CD14-positive monocyte (primary cell): ENCODE results near the gene KCNQ1. TPM values are rescaled to one million over a fixed set of nuclear protein-coding genes. Genes with fewer than 3 reads are reported as not detected.

Source experiments
- DNase-seq, 3 donors: peaks; one replicate each; pipeline ENCODE4 v3.0.0-alpha.2; 2011 to 2022
- H2AFZ ChIP-seq: 2 replicates; pipeline ENCODE4 v1.6.0; 2012; ENCODE audit warnings: mild to moderate bottlenecking, low read depth, low read length, inconsistent platforms; ENCODE audit not compliant: insufficient read depth, poor library complexity, severe bottlenecking
- H3K27ac ChIP-seq, 2 donors: 1 replicate in 1 of 2; 2 replicates in 1 of 2; pipeline ENCODE4 v1.5.1; 2012 to 2013; ENCODE audit warnings: low read length in 2 of 2, control low read depth in 1 of 2, inconsistent platforms in 1 of 2, low read depth in 1 of 2, mild to moderate bottlenecking in 1 of 2
- H3K27me3 ChIP-seq, 2 donors: one replicate each; pipeline versions ENCODE4 v1.6.0 to v1.6.1; 2011 to 2013; ENCODE audit warnings: low read length in 2 of 2; ENCODE audit not compliant: control insufficient read depth in 2 of 2, insufficient read depth in 2 of 2
- H3K36me3 ChIP-seq, 2 donors: replicated peaks in 1 of 2; 1 replicate in 1 of 2; 2 replicates in 1 of 2; pipeline versions ENCODE4 v1.5.1 to v1.6.1; 2012 to 2013; ENCODE audit warnings: low read length in 2 of 2, control low read depth in 1 of 2, inconsistent platforms in 1 of 2, mild to moderate bottlenecking in 1 of 2; ENCODE audit not compliant: insufficient read depth in 2 of 2, control insufficient read depth in 1 of 2
- H3K4me1 ChIP-seq, 2 donors: 1 replicate in 1 of 2; 2 replicates in 1 of 2; pipeline versions ENCODE4 v1.5.1 to v1.6.1; 2012 to 2013; ENCODE audit warnings: low read length in 2 of 2, control low read depth in 1 of 2, inconsistent platforms in 1 of 2, mild to moderate bottlenecking in 1 of 2, moderate library complexity in 1 of 2; ENCODE audit not compliant: insufficient read depth in 2 of 2, control insufficient read depth in 1 of 2
- H3K4me2 ChIP-seq: replicated peaks from 2 replicates; pipeline ENCODE3; 2012; ENCODE audit warnings: low read length, moderate library complexity, mild to moderate bottlenecking; ENCODE audit not compliant: poor library complexity, severe bottlenecking; ENCODE audit errors: extremely low read depth
- H3K4me3 ChIP-seq, 3 experiments: fragments of 200-600 bp in 1 of 3; sonication (generic) in 1 of 3; replicated peaks in 1 of 3; 1 replicate in 2 of 3; 2 replicates in 1 of 3; pipeline ENCODE4 v1.5.1; 2011 to 2013; ENCODE audit warnings: low read length in 3 of 3, mild to moderate bottlenecking in 3 of 3, control low read depth in 2 of 3, low read depth in 2 of 3, inconsistent platforms in 1 of 3, moderate library complexity in 1 of 3
- H3K79me2 ChIP-seq: 2 replicates; pipeline ENCODE4 v1.6.0; 2012; ENCODE audit warnings: mild to moderate bottlenecking, control low read depth, inconsistent platforms, low read length, moderate library complexity; ENCODE audit not compliant: insufficient read depth
- H3K9ac ChIP-seq: 2 replicates; pipeline ENCODE4 v1.6.0; 2017; ENCODE audit warnings: low read length, mild to moderate bottlenecking; ENCODE audit not compliant: insufficient read depth, poor library complexity, severe bottlenecking
- H3K9me3 ChIP-seq, 2 donors: replicated peaks in 1 of 2; 1 replicate in 1 of 2; 2 replicates in 1 of 2; pipeline versions ENCODE4 v1.5.1 to v1.6.1; 2012 to 2013; ENCODE audit warnings: low read length in 2 of 2, control low read depth in 1 of 2; ENCODE audit not compliant: control insufficient read depth in 1 of 2, insufficient read depth in 1 of 2
- H4K20me1 ChIP-seq: 2 replicates; pipeline ENCODE4 v1.6.0; 2012; ENCODE audit warnings: mild to moderate bottlenecking, low read length, control low read depth, moderate library complexity; ENCODE audit not compliant: insufficient read depth
- H3K27ac Mint-ChIP-seq, 7 donors: one replicate each; pipeline ENCODE4 v1.8.0; 2020; ENCODE audit warnings: mild to moderate bottlenecking in 7 of 7, mixed read lengths in 7 of 7, moderate library complexity in 6 of 7, inconsistent platforms in 2 of 7
- H3K27me3 Mint-ChIP-seq, 3 donors: one replicate each; pipeline ENCODE4 v1.8.0; 2021 to 2022; ENCODE audit warnings: low read depth in 3 of 3, mild to moderate bottlenecking in 3 of 3, mixed read lengths in 3 of 3, moderate library complexity in 3 of 3, inconsistent platforms in 1 of 3
- H3K36me3 Mint-ChIP-seq, 2 donors: one replicate each; pipeline ENCODE4 v1.8.0; 2020; ENCODE audit warnings: mixed read lengths in 2 of 2, inconsistent platforms in 1 of 2, mild to moderate bottlenecking in 1 of 2
- H3K4me1 Mint-ChIP-seq: one replicate; pipeline ENCODE4 v1.8.0; 2020; ENCODE audit warnings: mild to moderate bottlenecking, mixed read lengths
- H3K4me3 Mint-ChIP-seq, 2 donors: one replicate each; pipeline ENCODE4 v1.8.0; 2020; ENCODE audit warnings: mild to moderate bottlenecking in 2 of 2, mixed read lengths in 2 of 2, moderate library complexity in 1 of 2
- H3K9me3 Mint-ChIP-seq, 7 donors: one replicate each; pipeline ENCODE4 v1.8.0; 2020 to 2022; ENCODE audit warnings: mixed read lengths in 7 of 7, mild to moderate bottlenecking in 6 of 7, moderate library complexity in 6 of 7, inconsistent platforms in 2 of 7
- CTCF ChIP-seq: fragments of 200-600 bp; IDR thresholded peaks from one replicate; pipeline ENCODE4 v1.8.0; 2022; ENCODE audit warnings: antibody characterized with exemption, mild to moderate bottlenecking
- WGBS: methylation state at CpG from one replicate; pipeline ENCODE4 v1.1.5; 2013; ENCODE audit warnings: missing lambda C conversion rate; ENCODE audit not compliant: insufficient coverage; 5-methylcytosine and 5-hydroxymethylcytosine counted together
- intact Hi-C, 2 donors: fragments of 100-400 bp; cut with micrococcal nuclease; formaldehyde crosslinking; loops; one replicate each; pipeline versions ENCODE4 v1.15.0 to v1.15.1; 2023
- polyA plus RNA-seq, 3 donors: library from polyadenylated mRNA; depleted of rRNA in 1 of 3; unstranded in 2 of 3; stranded (reverse) in 1 of 3; fragments of 300-500 nt in 2 of 3; fragments of >200 nt in 1 of 3; fragmentation: Illumina TruSeq in 2 of 3; gene quantifications; 1 replicate in 2 of 3; 2 replicates in 1 of 3; pipeline ENCODE4 v1.2.3, GENCODE V29; 2012 to 2021

Gene KCNQ1
- polyA plus RNA-seq, 3 donors = 14.9 to 31.8 (median 21.6) TPM

GRCh38 chr11:2432628-2433071, 12.2 kb upstream of the KCNQ1 start:
- no peak overlapping the region for H3K4me3 ChIP-seq
- no peak overlapping the region for H3K27ac ChIP-seq
- Mint-ChIP-seq H3K9me3 (no peaks in the 10 kb centered on the region), H3K27ac (no peak overlapping the region), H3K4me1 (no peaks in the 10 kb centered on the region), H3K27me3 (peaks cover 6 to 10% (median 9%) of the 10 kb centered on the region in 3 donors), H3K4me3 (no peak overlapping the region), H3K36me3 (no peaks in the 10 kb centered on the region)
- intact Hi-C loops = no loop called here
- H3K79me2 ChIP-seq = no peaks in the 10 kb centered on the region
- no peaks in the 10 kb centered on the region for H4K20me1 ChIP-seq
- H3K9me3 ChIP-seq = no peaks in the 10 kb centered on the region
- no peaks in the 10 kb centered on the region for H3K4me1 ChIP-seq
- 89% methylated on average over 11 of the region's 13 CpGs for WGBS
- no peak overlapping the region for H3K4me2 ChIP-seq
- H3K9ac ChIP-seq = no peak overlapping the region
- no peak for TF ChIP-seq CTCF
- H2AFZ ChIP-seq = no peak overlapping the region
- peaks cover 0 to 4% of the 10 kb centered on the region in 2 donors for H3K27me3 ChIP-seq
- H3K36me3 ChIP-seq = no peaks in the 10 kb centered on the region
- no peak for DNase-seq

GRCh38 chr11:2433106-2433925, 11.5 kb upstream of the KCNQ1 start:
- intact Hi-C loops = no loop called here
- H3K4me1 Mint-ChIP-seq = no peaks in the 10 kb centered on the region
- H3K27me3 ChIP-seq = peaks cover 0 to 6% of the 10 kb centered on the region in 2 donors
- H3K36me3 ChIP-seq = no peaks in the 10 kb centered on the region
- no peak overlapping the region for H3K4me3 Mint-ChIP-seq
- H3K9me3 Mint-ChIP-seq = no peaks in the 10 kb centered on the region
- no peaks in the 10 kb centered on the region for H3K9me3 ChIP-seq
- H3K4me3 ChIP-seq = no peak overlapping the region
- no peak overlapping the region for H3K27ac ChIP-seq
- no peak overlapping the region for H3K9ac ChIP-seq
- no peaks in the 10 kb centered on the region for H3K79me2 ChIP-seq
- H3K27ac Mint-ChIP-seq = no peak overlapping the region
- H3K36me3 Mint-ChIP-seq = no peaks in the 10 kb centered on the region
- H3K27me3 Mint-ChIP-seq = peaks cover 7 to 16% (median 14%) of the 10 kb centered on the region in 3 donors
- no peak for DNase-seq
- TF ChIP-seq CTCF = no peak
- WGBS = 96% methylated on average over 19 of the region's 22 CpGs
- H3K4me2 ChIP-seq = no peak overlapping the region
- H2AFZ ChIP-seq = no peak overlapping the region
- H3K4me1 ChIP-seq = no peaks in the 10 kb centered on the region
- H4K20me1 ChIP-seq = no peaks in the 10 kb centered on the region
